Measurements from ENCODE around the gene ENTREP1. TPM values are rescaled to one million over a fixed set of nuclear protein-coding genes. Genes with fewer than 3 reads are reported as not detected.
"Not testable (repeated sequence)": the region's sequence is repeated elsewhere in the genome, so short reads cannot be mapped to it uniquely, and the experiment has no call there.

Gene ENTREP1
- polyA plus RNA-seq, 6 donors from 2014 or later: not detected

- H3K27me3 Mint-ChIP-seq: peaks cover 11 to 44% (median 25%) of the 10 kb centered on the region in 3 donors
- H3K4me3 Mint-ChIP-seq; ATAC-seq (ENCODE audit: low read depth in 2 of 2); H3K36me3 Mint-ChIP-seq; H3K4me1 Mint-ChIP-seq; H3K27ac Mint-ChIP-seq; DNase-seq; H3K9me3 Mint-ChIP-seq: not testable (repeated sequence)
These were observed 18.0 kb upstream of the ENTREP1 start for GRCh38 chr9:69306895-69307445.

GRCh38 chr9:69307446-69308205 is 17.4 kb upstream of the ENTREP1 start:
- ATAC-seq (ENCODE audit: low read depth in 2 of 2) (no peak), DNase-seq (no peak)
- Mint-ChIP-seq H3K4me1 (no peaks in the 10 kb centered on the region), H3K27me3 (peaks cover 11 to 40% (median 25%) of the 10 kb centered on the region in 3 donors), H3K36me3 (peaks cover 0 to 9% of the 10 kb centered on the region in 2 donors), H3K9me3 (peaks cover 5 to 16% (median 12%) of the 10 kb centered on the region in 7 donors), H3K4me3 (no peak overlapping the region), H3K27ac (no peak overlapping the region)

DNA sequence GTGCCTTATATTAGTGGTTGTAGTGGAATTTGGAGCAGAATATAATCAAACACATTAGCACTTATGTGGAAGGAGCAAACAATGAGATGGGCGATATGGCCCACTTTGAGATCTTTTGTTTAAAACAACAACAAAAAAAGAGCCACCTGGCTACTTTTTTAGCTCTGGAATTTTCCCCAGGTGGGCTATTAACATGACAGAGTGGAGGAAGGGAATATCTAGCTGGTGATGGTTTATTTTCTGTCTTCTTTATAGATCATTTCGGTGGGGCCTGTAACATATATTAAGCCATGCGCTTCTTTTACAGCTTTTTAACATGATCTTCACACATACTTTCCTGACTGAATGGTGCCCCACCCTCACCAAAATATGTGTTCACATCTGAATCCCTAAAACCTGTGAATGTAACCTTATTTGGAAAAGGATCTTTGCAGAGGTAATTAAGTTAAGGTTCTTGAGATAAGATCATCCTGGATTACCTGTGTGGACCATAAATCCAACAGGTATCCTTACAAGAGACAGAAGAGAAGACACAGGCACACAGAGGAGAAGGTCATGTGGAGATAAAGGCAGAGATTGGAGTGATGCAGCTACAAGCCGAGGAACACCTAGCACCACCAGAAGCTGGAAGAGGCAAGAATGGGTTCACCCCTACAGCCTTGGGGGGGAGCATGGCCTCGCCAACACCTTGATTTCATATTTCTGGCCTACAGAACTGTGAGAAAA is 16.6 kb upstream of the ENTREP1 start:
- DNase-seq: no peak
- ATAC-seq (ENCODE audit: low read depth in 2 of 2): no peak
- H3K27ac Mint-ChIP-seq: no peak overlapping the region
- H3K36me3 Mint-ChIP-seq: peaks cover under 1 to 10% of the 10 kb centered on the region in 2 donors
- peaks cover 5 to 22% (median 14%) of the 10 kb centered on the region in 7 donors for H3K9me3 Mint-ChIP-seq
- no peaks in the 10 kb centered on the region for H3K4me1 Mint-ChIP-seq
- H3K27me3 Mint-ChIP-seq: peaks cover 11 to 40% (median 25%) of the 10 kb centered on the region in 3 donors
- H3K4me3 Mint-ChIP-seq: no peak overlapping the region

DNA sequence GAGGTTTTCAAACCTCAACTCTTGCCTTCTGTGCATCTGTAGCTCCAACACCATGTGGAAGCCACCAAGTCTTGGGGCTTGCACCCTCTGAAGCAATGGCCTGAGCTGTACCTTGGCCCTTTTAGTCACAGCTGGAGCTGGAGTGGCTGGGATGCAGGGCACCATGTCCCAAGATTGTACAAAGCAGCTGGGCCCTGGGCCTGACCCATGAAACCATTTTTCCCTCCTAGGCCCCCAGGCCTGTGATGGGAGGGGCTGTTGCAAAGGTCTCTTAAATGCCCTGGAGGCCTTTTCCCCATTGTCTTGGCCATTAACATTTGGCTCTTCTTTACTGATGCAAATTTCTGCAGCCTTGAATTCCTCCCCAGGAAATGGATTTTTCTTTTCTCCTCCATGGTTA is 11.8 kb upstream of the ENTREP1 start:
- Mint-ChIP-seq H3K4me3 (no peak overlapping the region), H3K36me3 (peaks cover 7 to 19% of the 10 kb centered on the region in 2 donors), H3K9me3 (peaks cover 15 to 48% (median 24%) of the 10 kb centered on the region in 7 donors), H3K27me3 (peaks cover 22 to 27% (median 25%) of the 10 kb centered on the region in 3 donors), H3K4me1 (no peaks in the 10 kb centered on the region), H3K27ac (no peak overlapping the region)
- ATAC-seq (ENCODE audit: low read depth in 2 of 2) (no peak), DNase-seq (no peak)

- no peak for DNase-seq
- no peak overlapping the region for H3K4me3 Mint-ChIP-seq
- peaks cover 22 to 30% (median 25%) of the 10 kb centered on the region in 3 donors for H3K27me3 Mint-ChIP-seq
- no peaks in the 10 kb centered on the region for H3K4me1 Mint-ChIP-seq
- peaks cover 13 to 48% (median 24%) of the 10 kb centered on the region in 7 donors for H3K9me3 Mint-ChIP-seq
- no peak for ATAC-seq (ENCODE audit: low read depth in 2 of 2)
- H3K27ac Mint-ChIP-seq: no peak overlapping the region
- peaks cover 7 to 19% of the 10 kb centered on the region in 2 donors for H3K36me3 Mint-ChIP-seq
These were observed 10.5 kb upstream of the ENTREP1 start for GRCh38 chr9:69314547-69314946.

GRCh38 chr9:69317081-69317480 is 7.9 kb upstream of the ENTREP1 start:
- ATAC-seq (ENCODE audit: low read depth in 2 of 2) (no peak), DNase-seq (no peak)
- no peaks in the 10 kb centered on the region for H3K4me1 Mint-ChIP-seq
- H3K9me3 Mint-ChIP-seq: peaks cover 10 to 39% (median 22%) of the 10 kb centered on the region in 7 donors
- H3K27ac Mint-ChIP-seq: no peak overlapping the region
- no peak overlapping the region for H3K4me3 Mint-ChIP-seq
- peaks cover 31 to 32% (median 31%) of the 10 kb centered on the region in 3 donors for H3K27me3 Mint-ChIP-seq
- H3K36me3 Mint-ChIP-seq: peaks cover 7 to 15% of the 10 kb centered on the region in 2 donors

DNA sequence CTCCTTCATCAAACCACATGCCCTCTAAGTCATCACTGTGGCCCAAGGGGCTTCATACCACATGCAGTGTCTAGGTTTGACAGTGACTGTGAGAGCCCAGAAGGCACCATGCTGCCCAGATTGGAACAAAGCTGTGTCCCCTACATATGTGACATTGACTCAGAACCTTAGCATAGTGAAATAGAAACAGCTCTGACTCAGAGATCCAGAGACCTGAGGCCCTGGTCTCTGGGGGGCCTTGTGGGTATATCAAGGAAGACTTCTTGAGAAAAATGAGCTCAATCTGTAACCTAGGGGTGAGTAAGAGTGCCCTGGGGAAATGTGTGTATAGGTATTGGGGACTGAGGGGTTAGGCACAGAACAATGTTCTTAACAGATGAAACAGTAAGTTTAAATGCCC is 7.1 kb upstream of the ENTREP1 start:
- ATAC-seq (ENCODE audit: low read depth in 2 of 2) (no peak), DNase-seq (no peak)
- H3K4me1 Mint-ChIP-seq: no peaks in the 10 kb centered on the region
- H3K36me3 Mint-ChIP-seq: peaks cover 7 to 10% of the 10 kb centered on the region in 2 donors
- H3K27ac Mint-ChIP-seq: no peak overlapping the region
- H3K4me3 Mint-ChIP-seq: no peak overlapping the region
- H3K9me3 Mint-ChIP-seq: peaks cover 6 to 31% (median 17%) of the 10 kb centered on the region in 7 donors
- peaks cover 31 to 36% (median 35%) of the 10 kb centered on the region in 3 donors for H3K27me3 Mint-ChIP-seq

- Mint-ChIP-seq H3K4me3 (no peak overlapping the region), H3K4me1 (peaks cover 0 to 4% (median 2%) of the 10 kb centered on the region in 3 donors), H3K9me3 (peaks cover 0 to 16% (median 4%) of the 10 kb centered on the region in 7 donors), H3K27me3 (peaks cover 31 to 45% (median 38%) of the 10 kb centered on the region in 3 donors), H3K27ac (no peak overlapping the region), H3K36me3 (no peaks in the 10 kb centered on the region)
- no peak for ATAC-seq (ENCODE audit: low read depth in 2 of 2)
- no peak for DNase-seq
These were observed 5.5 kb upstream of the ENTREP1 start for GRCh38 chr9:69319324-69320025.

DNA sequence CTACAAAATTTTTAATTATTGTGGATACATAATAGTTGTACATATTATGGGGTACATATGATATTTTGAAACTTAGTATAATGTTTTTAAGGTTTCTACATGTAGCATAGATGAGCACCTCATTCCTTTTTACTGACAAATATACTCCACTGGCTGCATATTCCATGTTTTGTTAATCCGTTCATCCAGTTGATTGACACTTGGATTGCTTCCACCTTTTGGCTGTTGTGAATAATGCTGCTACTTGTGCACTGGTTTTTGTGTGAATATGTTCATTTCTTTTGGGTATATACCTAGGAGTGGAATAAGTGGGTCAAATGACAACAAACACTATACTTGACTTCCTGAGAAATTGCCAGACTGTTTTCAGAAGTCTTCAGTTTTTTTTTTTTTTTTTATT is 2.8 kb upstream of the ENTREP1 start:
- H3K4me1 Mint-ChIP-seq: peaks cover 0 to 11% (median 10%) of the 10 kb centered on the region in 3 donors
- DNase-seq: no peak
- H3K36me3 Mint-ChIP-seq: no peaks in the 10 kb centered on the region
- peaks cover 0 to 5% (median 0%) of the 10 kb centered on the region in 7 donors for H3K9me3 Mint-ChIP-seq
- no peak for ATAC-seq (ENCODE audit: low read depth in 2 of 2)
- no peak overlapping the region for H3K27ac Mint-ChIP-seq
- H3K27me3 Mint-ChIP-seq: peaks cover 43 to 66% (median 45%) of the 10 kb centered on the region in 3 donors
- H3K4me3 Mint-ChIP-seq: no peak overlapping the region

- Mint-ChIP-seq H3K27me3 (peaks cover 33 to 68% (median 43%) of the 10 kb centered on the region in 3 donors), H3K4me3 (no peak overlapping the region), H3K4me1 (peaks cover 0 to 11% (median 10%) of the 10 kb centered on the region in 3 donors), H3K27ac (no peak overlapping the region), H3K9me3 (no peaks in the 10 kb centered on the region), H3K36me3 (no peaks in the 10 kb centered on the region)
- ATAC-seq (ENCODE audit: low read depth in 2 of 2) (no peak), DNase-seq (no peak)
These were observed 1.2 kb upstream of the ENTREP1 start for GRCh38 chr9:69323861-69324260.

GRCh38 chr9:69325409-69326212 is 596 bp downstream of the ENTREP1 start:
- Mint-ChIP-seq H3K27me3 (peaks cover 26 to 62% (median 40%) of the 10 kb centered on the region in 3 donors), H3K4me1 (peaks cover 0 to 11% (median 10%) of the 10 kb centered on the region in 3 donors), H3K9me3 (no peaks in the 10 kb centered on the region), H3K4me3 (peak overlapping the region in 5 of 8 donors; percentile 10 to 59 (median 44)), H3K27ac (no peak overlapping the region), H3K36me3 (no peaks in the 10 kb centered on the region)
- ATAC-seq (ENCODE audit: low read depth in 2 of 2) (no peak), DNase-seq (no peak)

DNA sequence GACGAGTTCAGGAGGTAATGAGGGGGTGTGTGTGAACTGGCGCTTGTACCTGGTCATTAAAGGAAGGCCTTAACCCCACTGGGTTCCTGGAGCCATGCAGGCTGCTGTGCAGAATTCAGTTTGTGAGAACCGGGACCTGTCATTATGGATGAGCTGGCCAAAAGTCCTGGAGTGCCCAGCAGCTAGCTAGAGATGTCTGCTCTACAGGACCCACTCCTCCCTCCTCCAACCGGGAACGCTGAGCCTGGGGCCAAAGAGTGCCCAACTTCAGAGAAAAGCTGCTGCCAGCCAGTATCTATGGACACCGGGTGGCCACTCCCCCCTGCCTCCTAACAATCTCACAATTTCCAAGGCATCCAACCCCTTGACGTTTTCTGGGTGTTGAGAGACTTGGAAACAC is 1.2 kb downstream of the ENTREP1 start:
- no peak for ATAC-seq (ENCODE audit: low read depth in 2 of 2)
- Mint-ChIP-seq H3K4me1 (peaks cover 0 to 11% (median 10%) of the 10 kb centered on the region in 3 donors), H3K36me3 (no peaks in the 10 kb centered on the region), H3K27me3 (peaks cover 20 to 61% (median 47%) of the 10 kb centered on the region in 3 donors), H3K9me3 (no peaks in the 10 kb centered on the region), H3K27ac (peak overlapping the region in 1 of 6 donors; percentile 57), H3K4me3 (peak overlapping the region in 3 of 8 donors; percentile 17 to 59 (median 52))
- no peak for DNase-seq

All from naive B cell (primary cell).